Measurements from ENCODE around the gene IRF9.

Gene IRF9

DNA sequence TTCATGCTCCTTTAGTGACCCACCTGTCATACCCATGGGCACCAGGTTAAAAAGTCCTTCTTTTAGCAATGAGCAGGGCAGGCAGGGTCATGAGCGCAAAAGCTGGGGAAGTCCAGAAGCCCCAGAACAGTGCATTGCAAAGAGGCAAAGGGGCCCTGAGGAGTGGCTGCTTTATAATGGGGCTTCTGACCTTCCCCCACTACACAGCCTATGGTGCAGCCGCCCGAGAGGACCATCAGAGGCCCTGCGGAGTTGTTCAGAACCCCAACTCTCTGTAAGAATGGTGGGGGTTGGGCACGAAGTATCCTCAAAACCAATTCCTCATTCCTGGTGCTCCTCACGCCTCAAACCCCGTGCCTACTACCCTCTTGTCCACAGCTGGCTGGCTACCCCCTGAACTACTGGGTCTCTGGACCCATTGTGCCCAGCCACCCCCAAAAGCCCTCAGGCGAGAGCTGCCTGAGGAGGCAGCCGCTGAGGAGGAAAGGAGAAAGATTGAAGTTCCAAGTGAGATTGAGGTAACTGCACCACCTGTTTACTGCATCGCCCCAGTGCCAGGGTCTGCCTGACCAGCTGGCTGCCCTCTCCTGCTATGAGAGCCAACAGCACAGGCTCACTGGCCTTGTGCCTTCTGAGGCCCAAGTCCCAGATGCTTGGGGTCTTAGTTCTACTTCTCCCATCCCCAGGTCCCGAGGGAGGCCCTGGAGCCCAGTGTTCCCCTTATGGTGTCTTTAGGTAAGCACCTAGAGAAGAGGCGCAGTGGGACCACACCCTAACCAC is 17.5 kb downstream of the IRF9 start:
- no peak for DNase-seq (ENCODE audit: low read depth)

DNA sequence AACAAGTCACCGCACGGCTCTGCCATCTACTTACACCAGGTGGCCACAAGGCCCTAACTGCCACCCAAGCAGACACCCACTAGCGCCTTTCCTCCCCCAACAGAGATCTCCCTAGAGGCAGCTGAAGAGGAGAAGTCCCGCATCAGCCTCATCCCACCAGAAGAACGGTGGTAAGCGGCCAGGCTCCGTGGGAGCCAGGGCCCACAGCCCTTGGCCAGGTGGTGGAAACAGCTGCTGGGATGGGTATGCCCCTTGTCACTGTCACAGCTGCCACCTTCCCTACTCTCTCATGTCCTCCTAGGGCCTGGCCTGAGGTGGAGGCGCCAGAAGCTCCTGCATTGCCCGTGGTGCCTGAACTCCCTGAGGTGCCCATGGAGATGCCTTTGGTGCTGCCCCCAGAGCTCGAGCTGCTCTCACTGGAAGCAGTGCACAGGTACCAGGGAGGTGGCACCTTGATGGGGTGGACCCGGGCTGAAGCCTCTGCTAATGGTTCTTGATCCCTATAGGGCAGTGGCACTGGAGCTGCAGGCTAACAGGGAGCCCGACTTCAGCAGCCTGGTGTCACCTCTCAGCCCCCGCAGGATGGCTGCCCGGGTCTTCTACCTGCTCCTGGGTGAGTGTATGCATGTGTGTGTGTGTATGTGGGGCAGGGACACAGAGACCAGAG is 18.4 kb downstream of the IRF9 start:
- no peak for DNase-seq (ENCODE audit: low read depth)

DNA sequence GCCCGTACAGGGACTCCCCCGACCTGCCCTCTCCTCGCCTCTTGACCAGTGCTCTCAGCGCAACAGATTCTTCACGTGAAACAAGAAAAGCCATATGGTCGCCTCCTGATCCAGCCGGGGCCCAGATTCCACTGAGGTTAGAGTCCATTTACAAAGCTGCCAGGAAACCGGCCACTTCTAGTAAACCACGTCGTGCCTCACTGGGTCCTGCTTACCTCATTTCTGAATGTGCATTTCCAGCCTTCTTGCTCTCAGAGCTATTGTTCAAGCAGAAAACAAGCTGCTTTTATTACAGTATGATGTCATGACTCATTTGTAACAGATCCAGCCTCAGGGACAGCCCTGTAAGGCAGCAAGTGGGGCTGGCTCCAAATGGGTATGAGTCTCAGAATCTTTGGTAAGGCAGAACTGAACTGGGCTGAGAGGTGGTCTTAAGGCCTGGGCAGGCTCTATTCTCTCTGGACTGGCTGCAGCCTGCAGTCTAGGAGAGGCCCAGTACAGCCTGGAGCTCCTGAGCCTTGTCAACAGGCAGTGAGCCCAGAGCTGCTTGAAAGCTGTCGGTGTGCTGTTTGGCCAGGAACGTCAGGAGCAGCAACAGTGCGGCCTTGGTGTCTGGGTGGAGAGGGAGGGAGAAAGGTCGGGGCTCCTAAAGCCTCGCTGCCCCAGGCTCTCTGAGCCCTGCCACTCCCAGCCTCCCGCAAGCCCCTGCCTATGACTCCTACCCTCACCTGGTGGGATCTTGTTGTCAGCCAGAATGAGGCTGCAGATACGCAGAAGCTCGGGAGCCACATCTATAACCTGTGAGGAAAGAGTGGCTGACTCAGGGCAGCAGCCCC is 19.1 kb downstream of the IRF9 start:
- DNase-seq (ENCODE audit: low read depth) = no peak

DNA sequence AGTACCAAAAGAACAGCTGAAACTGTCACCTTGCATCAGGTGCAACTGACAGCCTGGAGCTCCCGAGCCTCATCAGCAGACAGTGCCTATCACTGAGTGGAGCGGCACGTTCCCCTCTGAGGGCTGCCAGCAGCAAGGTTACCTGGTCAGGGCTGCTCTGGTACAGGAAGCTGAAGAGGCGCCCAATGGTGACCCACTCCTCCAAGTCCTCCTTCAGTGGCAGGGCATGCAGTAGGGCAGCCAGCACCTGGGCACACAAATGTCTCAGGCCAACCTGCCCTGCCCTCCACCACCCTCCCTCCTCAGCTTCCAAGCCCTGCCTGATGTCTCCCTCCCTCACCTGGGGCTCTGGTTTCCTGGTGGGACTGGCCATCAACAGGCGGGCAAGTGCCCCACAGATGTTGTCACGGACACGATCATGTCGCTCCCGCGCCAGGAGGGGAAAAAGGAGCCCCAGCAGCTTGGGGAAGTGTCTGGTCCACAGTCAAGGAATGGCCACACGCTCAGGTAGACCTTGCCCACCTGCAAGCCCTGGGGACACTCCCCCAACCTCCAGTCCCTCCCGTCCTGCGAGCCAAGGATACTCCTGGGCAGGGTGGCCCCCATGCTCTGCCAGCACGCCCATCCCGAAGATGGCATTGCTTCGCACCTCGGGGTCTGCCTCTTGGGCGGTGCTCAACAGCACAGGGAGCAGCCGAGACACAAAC is 20.5 kb downstream of the IRF9 start:
- no peak for DNase-seq (ENCODE audit: low read depth)

DNA sequence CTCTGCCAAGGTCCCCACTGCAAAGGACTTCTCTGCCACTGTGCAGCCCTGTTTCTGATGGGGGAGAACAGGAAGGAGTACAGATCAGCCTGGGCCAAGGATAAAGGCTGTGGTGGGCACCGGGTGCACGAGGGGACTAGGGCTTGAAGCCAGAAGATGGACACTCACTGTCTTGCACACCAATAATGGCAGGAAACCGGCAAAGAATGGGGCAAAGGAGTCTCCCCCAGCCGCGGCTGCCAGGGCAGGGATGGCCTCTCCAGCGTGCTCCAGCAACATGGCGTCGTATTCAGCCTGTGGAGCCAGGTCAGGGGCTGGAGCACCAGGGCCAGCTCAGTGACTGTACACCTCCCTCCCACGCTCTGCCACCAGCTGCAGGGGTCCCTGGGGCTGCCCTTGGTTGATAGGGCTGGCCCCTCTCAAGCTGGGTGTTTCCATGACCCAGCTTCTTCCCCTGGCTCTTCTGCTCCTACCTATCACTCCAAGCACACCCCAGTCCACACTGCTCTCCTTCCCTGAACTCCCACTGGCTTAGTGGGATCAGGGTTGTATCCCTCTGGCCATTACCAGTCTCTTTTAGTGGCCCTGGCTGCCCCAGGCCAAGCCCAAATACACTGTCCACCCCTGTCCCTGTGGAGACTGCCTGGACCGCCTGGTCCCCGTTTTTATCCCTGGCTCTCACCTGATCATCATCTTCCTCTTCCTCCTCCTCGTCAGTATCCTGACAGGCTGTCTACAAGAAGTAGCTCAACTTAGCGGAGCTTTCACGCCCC is 21.2 kb downstream of the IRF9 start:
- DNase-seq (ENCODE audit: low read depth) = no peak

DNA sequence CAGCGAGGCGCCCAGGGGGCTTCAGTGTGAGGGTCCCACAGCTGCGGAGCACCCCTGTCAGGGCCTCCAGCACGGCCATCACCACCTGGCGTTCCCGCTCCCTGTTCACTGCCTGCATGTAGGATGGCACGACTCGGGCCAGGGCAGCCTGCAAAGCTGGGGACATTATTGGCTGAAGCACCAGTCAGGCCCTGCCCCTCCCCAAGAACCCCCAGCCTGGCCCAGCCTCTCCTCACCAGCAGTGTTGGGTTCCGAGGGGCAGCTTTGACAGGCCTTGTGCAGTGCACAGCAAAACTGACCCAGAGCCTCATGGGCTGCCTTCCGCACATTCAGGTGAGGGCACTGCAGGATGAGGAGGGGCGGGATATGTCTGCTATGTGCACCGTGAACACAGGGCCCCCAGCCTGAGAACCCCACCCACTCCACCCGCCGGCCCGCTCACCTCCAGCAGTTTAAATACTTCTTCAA is 22.0 kb downstream of the IRF9 start:
- DNase-seq (ENCODE audit: low read depth) = no peak

DNA sequence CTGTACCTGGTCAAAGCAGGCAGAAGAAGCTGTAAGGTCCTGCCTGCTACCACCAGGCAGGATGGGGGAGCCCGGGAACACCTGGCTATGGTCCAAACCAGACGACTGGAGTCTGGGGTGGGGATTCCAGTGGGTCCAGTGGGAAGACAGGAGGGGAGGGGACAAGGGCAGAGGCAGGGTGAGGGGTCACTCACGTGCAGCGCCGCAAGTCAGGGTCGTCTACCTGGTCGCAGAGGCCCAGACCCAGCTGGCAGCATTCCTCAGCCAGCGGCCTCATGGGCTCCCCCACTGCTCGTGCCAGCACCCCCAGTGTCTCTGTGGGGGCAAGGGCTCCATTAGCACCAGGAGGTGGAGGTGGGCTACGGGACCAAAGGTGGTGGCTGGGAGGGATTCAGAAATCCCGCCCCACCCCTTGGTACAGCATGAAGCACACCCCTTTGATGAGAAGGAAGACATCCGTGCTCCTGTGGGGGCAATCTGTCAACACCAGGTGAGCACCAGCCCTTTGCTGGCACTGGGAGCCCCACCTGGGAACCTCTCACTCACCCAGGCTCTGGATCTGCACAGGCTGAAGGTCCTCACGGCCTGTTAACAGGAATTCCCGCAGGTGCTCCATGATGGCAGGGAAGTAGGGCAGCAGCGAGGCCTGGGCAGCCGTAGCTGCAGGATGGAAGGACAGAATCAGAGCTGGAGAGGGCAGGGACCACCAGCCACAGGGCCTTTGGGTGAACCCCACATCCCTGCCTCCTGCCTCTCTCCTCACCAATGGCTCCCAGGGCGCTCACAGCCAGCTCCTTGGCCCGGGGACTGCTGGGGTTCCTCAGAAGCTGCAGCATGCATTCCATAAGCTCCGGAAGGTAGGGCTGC is 23.3 kb downstream of the IRF9 start:
- DNase-seq (ENCODE audit: low read depth) = no peak

DNA sequence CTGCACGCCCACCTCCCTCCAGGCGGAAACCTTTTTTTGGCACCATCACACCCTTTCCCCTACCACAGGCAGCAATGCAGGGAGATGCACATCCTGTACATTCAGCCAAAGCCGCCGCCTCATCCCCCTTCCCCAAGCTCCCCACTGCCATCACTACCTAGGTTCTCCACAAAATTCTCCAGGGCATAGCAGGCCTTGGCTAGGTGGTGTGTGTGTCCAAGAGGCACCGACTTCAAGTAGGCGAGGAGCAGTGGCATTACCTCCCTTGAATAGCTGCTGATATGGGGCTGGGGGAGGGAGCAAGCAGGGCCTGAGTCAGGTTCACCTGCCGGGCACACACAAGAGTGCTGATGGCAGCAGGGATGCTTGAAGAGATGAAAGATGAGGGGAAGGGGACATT is 24.0 kb downstream of the IRF9 start:
- DNase-seq (ENCODE audit: low read depth) = no peak

DNA sequence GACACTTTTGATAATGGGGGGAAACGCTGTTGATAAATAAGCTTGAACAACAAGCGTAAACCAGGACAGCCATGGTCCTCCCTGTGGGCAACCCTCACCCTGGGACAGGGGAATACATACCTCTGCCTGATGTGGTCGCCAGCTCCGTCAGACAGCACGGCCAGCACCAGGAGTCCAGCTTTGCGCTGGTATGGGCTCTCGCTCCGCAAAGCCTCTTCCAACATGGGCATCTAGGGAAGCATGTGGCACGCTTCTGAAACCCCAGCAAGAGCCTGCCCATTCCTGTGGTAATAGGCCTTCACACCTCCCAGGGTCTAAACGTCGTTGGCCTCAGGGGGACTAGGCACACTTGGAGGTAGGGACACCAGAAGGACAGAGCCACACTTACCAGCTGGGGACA is 24.7 kb downstream of the IRF9 start:
- no peak for DNase-seq (ENCODE audit: low read depth)

DNA sequence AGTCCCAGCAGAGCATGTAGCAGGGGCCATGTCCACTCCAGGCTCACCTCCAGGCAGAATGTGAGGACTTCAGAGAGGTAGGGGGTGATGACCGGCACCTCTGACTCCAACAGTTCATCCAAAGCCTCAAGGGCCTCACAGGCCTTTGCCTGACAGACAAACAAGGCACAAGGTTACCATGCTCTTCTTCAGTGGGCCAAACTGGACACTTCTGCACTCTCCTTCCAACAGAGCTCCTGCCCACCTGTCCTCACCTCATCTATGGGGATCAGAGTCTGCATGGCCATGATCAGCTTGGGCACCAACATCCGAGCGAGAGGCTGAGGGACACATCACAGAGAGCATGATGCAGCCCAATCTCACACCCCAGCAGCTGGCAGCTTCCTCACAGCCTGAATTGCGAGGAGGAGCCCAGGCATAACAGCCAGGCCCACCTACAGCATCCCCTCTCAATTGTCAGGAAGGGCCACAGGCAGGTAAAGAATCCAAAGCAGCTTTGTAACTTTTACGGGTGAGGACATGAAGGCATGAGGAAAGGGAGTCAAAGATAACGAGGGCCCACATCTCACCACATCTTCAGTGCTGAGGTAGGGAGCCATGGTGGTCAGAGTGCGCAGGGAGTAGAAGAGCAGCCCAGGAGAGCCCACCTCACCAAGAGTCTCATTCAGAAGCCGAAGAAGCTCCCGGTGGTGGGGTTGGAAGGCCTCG is 25.9 kb downstream of the IRF9 start:
- DNase-seq (ENCODE audit: low read depth) = no peak

DNA sequence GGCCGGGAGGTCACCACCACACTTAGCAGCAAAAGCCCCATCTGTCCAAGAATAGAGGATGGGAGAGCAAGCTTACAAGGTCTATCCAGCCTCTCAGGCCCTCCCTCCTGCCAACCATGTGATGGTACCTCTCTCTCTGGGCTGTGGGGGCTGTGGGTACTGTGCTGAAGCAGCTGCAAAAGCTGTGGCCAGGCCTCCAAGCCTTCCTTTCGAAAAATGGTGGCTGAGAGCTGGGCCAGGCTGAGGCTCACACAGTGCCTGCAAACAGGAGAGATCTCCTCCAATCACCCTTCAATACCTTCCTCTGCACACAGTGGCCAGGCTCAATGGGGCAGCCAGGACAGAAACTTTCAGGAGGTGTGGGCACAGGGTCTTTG is 26.5 kb downstream of the IRF9 start:
- DNase-seq (ENCODE audit: low read depth) = no peak

DNA sequence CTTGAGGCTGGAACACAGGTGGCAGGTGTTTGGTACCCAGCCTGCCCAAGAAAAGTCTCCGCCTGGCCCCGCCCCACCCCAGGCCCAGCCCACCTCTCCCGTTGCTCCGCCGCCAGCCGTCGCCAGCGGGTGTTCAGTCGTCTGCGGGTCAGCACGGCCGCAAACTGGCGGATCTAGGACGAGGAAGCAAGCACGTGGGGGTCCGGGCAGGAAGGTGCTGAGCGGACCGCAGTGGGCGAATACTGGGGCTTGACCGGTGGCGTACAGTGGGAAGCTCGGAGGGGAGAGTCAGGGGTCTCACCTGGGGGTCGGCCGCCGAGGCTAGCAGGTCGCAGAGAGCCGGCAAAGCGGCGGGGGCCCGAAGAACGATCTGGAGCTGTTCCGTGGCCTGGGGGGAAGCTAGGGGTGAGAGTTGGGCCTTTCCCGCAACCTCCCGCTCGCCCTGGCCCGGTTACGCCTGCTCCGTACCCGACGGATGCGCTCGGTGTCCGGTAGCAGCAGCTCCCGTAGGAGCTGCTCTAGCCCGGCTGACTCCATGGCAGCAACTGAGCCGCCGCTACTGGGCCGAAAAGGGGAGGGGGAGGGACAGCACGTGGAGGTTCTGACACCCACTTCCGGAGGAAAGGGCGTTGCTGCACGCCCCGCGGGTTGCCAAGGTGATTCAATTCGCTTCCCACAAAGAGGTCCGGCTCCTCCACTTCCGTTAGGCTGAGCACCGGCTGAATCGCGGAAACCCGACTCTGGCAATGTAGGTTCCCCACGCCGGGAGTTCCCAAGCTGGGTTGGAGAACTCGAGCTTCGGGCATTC is 27.4 kb downstream of the IRF9 start, which contains the start of gene IPO4:
Gene IPO4, minus strand, starts transcription at position 566 of the 808 bp plus-strand sequence. Its CDS starts 29 bp downstream, at position 537.
- DNase-seq (ENCODE audit: low read depth) = peak; percentile 91

DNA sequence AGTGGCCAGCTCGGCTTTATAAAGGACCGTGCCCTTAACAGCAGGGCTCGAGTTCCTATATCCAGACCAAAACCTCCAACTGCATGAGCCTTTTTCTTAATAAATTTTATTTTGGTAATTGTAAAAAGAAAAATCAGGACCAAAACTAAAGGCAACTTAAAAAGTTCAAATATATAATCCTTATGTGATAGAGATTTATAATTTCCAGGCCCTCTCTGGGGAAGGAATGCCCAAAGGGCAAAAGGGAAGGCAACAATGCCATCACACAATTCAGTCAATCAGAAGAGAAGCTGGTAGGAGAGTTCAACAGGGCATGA is 28.0 kb downstream of the IRF9 start:
- DNase-seq (ENCODE audit: low read depth) = no peak

DNA sequence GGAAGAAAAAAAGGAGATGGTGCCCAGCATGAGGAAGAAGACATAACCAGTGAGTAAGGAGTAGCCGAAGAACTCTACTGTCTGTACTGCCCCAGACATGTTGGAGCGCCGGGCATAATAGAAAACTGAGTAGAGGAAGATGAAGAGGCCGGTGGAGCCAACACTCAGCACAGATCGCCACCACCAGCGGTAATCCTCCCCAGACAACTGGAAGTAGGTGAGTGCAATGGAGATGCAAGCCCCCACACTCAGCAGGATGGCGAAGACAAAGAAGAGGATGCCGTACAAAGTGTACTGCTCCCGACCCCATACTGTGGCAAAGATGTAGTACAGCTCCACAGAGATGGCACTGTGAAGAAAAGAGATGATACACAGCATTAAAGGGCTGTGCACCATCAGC is 28.4 kb downstream of the IRF9 start:
- no peak for DNase-seq (ENCODE audit: low read depth)

DNA sequence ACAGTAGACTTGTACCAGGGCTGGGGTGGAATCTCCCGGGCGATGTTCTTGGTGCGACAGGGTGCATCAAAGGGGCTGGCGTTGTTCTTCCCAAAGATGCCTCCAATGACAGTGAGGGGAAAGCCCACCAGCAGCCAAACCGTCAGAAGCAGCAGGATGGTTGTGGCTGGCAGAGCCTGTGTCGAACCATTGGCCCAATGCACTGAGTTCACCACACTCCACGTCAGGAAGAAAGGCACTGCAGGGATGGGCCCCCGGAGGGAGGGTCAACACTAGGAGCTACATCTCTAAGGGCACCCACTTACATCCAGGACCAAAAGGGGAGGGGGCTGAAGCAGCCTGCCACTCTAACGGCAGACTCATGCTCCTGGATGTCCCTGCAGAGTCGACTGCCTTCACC is 29.4 kb downstream of the IRF9 start:
- no peak for DNase-seq (ENCODE audit: low read depth)

DNA sequence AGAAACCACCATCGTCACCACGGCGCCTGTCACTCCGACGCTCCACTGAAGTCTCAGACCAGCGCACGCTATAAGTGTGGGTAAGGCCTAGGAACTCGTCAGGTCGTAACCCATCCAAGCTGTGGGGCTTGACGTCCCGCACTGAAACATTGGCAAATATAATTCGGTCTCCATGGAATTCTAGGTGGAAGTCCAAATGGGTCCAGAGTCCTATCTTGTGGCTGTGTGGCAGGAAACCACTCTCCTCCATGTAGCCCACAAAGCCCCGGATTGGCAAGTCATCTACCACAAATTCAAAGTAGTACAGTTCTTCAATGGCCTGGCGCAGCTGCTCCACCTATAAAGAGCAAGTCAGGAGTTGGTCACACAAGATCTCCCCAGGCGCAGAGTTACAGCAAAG is 31.9 kb downstream of the IRF9 start:
- DNase-seq (ENCODE audit: low read depth) = no peak

DNA sequence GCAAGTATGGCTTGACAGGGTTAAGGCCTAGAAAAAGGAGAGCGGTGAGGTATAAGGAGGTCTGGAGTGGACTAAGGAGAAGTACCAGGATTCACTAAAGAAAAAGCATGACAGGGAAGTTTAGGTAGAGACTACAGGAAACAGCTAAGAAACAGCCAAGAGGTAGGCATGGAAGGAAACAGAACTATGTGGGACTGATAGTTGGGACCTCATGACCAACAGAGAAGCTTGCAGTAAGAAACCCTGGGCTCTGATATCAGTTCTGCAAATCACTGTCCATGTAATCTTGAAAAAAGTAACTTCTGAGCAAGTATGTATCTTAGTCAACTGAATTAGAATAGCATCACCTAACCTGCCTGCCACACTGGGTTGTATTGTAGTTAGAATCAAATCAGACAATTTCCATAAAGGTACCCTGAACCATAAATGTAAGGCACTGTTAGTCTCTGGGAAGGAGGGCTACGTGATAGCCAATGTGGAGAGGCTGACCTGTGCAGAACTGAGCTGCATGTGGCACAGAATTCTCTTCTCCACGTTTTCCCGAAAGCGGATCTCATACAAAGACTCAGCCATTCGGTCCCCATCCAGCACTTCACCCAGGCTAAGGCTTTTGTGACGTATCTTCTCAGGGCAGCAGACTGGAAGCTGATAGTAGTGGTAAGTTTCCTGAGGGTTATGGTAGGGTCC is 33.3 kb downstream of the IRF9 start:
- no peak for DNase-seq (ENCODE audit: low read depth)

DNA sequence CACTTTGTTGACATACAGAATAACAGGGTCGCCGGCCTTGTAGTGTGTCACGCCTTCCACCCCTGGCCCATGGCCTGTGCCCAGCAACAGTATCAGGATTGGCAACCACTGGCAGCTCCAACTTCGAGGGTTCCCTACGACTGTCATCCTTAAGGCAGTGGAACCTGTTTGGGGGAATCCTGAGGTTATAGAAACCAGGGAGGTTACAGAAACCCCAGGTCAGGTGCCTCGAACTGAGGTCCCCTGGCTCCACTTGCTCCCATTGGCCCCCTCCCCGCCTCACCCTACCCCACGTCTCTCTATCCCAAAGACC is 33.8 kb downstream of the IRF9 start:
- DNase-seq (ENCODE audit: low read depth) = no peak
